Sigmoid colon (tissue), 7 donors: ENCODE results near the gene ADAMTSL2. TPM values are rescaled to one million over a fixed set of nuclear protein-coding genes. Genes with fewer than 3 reads are reported as not detected.

Experiments used
- DNase-seq: peaks from one replicate; pipeline ENCODE4 v3.0.0-alpha.2; 2019
- H3K27ac ChIP-seq, 4 donors: fragments of 200-600 bp; sonication (generic); one replicate each; pipeline ENCODE4 v1.5.1; 2016 to 2019; ENCODE audit warnings: mild to moderate bottlenecking in 1 of 4
- H3K27me3 ChIP-seq, 3 donors: fragments of 200-600 bp; sonication (generic); one replicate each; pipeline ENCODE4 v1.5.1; 2019; ENCODE audit warnings: mild to moderate bottlenecking in 1 of 3
- H3K36me3 ChIP-seq, 4 donors: fragments of 200-600 bp; sonication (generic); one replicate each; pipeline ENCODE4 v1.5.1; 2016 to 2019
- H3K4me1 ChIP-seq, 4 donors: fragments of 200-600 bp; sonication (generic); one replicate each; pipeline ENCODE4 v1.5.1; 2017 to 2019
- H3K4me3 ChIP-seq, 4 donors: fragments of 200-600 bp; sonication (generic); one replicate each; pipeline ENCODE4 v1.5.1; 2017 to 2019; ENCODE audit warnings: mild to moderate bottlenecking in 2 of 4, moderate library complexity in 1 of 4
- H3K9me3 ChIP-seq, 4 donors: fragments of 200-600 bp in 3 of 4; sonication (generic) in 3 of 4; one replicate each; pipeline versions ENCODE4 v1.5.1 to v1.6.1; 2013 to 2019
- CTCF ChIP-seq, 4 experiments: fragments of 450-650 bp in 3 of 4; fragments of 200-600 bp in 1 of 4; IDR thresholded peaks; one replicate each; pipeline ENCODE4 v1.5.1; 2016 to 2019; ENCODE audit warnings: antibody characterized with exemption in 4 of 4, mild to moderate bottlenecking in 3 of 4, moderate library complexity in 2 of 4
- EP300 ChIP-seq, 4 donors: sonication (generic); formaldehyde crosslinking; IDR thresholded peaks; one replicate each; pipeline ENCODE4 v1.6.1; 2017; ENCODE audit warnings: antibody characterized with exemption in 4 of 4
- POLR2A ChIP-seq, 2 donors: fragments of 450-650 bp; IDR thresholded peaks; one replicate each; pipeline ENCODE4 v1.6.1; 2016; ENCODE audit warnings: antibody characterized with exemption in 2 of 2, mild to moderate bottlenecking in 2 of 2, moderate library complexity in 2 of 2
- POLR2AphosphoS5 ChIP-seq, 4 donors: sonication (generic); formaldehyde crosslinking; IDR thresholded peaks; one replicate each; pipeline ENCODE4 v1.6.1; 2017; ENCODE audit warnings: antibody characterized with exemption in 4 of 4
- WGBS, 2 donors: extraction: QIAGEN DNeasy Blood & Tissue Kit; methylation state at CpG; one replicate each; pipeline ENCODE4 v1.1.7; 2013; 5-methylcytosine and 5-hydroxymethylcytosine counted together
- intact Hi-C: fragments of 100-400 bp; cut with DNase I; formaldehyde crosslinking; loops from one replicate; pipeline ENCODE4 v1.15.1; 2023
- polyA plus RNA-seq, 3 donors: library from polyadenylated mRNA; stranded (reverse); fragments of 200-250 nt; gene quantifications; one replicate each; pipeline ENCODE4 v1.2.3, GENCODE V29; 2013
- total RNA-seq, 4 donors: library from RNA; depleted of rRNA; stranded (reverse); fragments of >200 nt; gene quantifications; one replicate each; pipeline ENCODE4 v1.1.0, GENCODE V29; 2016
- donor health status: healthy with polysubstance abuse.
- donor health status: Bipolar disorder and iron deficiency.
- donor health status: healthy.

The ADAMTSL2 gene
- total and polyA plus RNA-seq, 7 donors, result 0.33 to 4.2 (median 0.81) TPM

- Histone ChIP-seq H3K9me3 (no peaks in the 10 kb centered on the region), H3K27ac (no peak overlapping the region), H3K4me1 (peaks cover 0 to 5% (median 2%) of the 10 kb centered on the region in 4 donors), H3K4me3 (no peak overlapping the region), H3K36me3 (no peaks in the 10 kb centered on the region), H3K27me3 (peaks cover 0 to 12% (median 7%) of the 10 kb centered on the region in 3 donors)
- DNase-seq, result no peak
- intact Hi-C loops, result no loop called here
- 75 to 86% methylated on average over 11 of the region's 11 CpGs for WGBS, 2 donors
- TF ChIP-seq POLR2AphosphoS5 (IDR thresholded peaks at IDR 0.05) (no peak), CTCF (IDR thresholded peaks at IDR 0.05) (no peak), POLR2A (IDR thresholded peaks at IDR 0.05) (no peak), EP300 (IDR thresholded peaks at IDR 0.05) (no peak)
These were observed 18.1 kb upstream of the ADAMTSL2 start for GRCh38 chr9:133516256-133516960.

- Histone ChIP-seq H3K9me3 (no peaks in the 10 kb centered on the region), H3K4me3 (no peak overlapping the region), H3K27ac (no peak overlapping the region), H3K36me3 (no peaks in the 10 kb centered on the region), H3K4me1 (peaks cover 0 to 5% (median 2%) of the 10 kb centered on the region in 4 donors), H3K27me3 (peaks cover 0 to 12% (median 7%) of the 10 kb centered on the region in 3 donors)
- 91 to 92% methylated on average over 9 of the region's 9 CpGs for WGBS, 2 donors
- no peak for TF ChIP-seq CTCF (IDR thresholded peaks at IDR 0.05)
- TF ChIP-seq POLR2A (IDR thresholded peaks at IDR 0.05), result no peak
- no peak for TF ChIP-seq EP300 (IDR thresholded peaks at IDR 0.05)
- TF ChIP-seq POLR2AphosphoS5 (IDR thresholded peaks at IDR 0.05), result no peak
- intact Hi-C loops, result no loop called here
- no peak for DNase-seq
These were observed 17.5 kb upstream of the ADAMTSL2 start for GRCh38 chr9:133516961-133517350.

GRCh38 chr9:133517711-133518110, 16.8 kb upstream of the ADAMTSL2 start:
- Histone ChIP-seq H3K36me3 (no peaks in the 10 kb centered on the region), H3K4me3 (no peak overlapping the region), H3K27ac (no peak overlapping the region), H3K9me3 (no peaks in the 10 kb centered on the region), H3K4me1 (peaks cover 0 to 5% (median 2%) of the 10 kb centered on the region in 4 donors), H3K27me3 (peaks cover 0 to 12% (median 7%) of the 10 kb centered on the region in 3 donors)
- 78 to 81% methylated on average over 8 of the region's 8 CpGs for WGBS, 2 donors
- TF ChIP-seq POLR2AphosphoS5 (IDR thresholded peaks at IDR 0.05) (no peak), POLR2A (IDR thresholded peaks at IDR 0.05) (no peak), CTCF (IDR thresholded peaks at IDR 0.05) (no peak)
- DNase-seq, result no peak
- intact Hi-C loops, result no loop called here

GRCh38 chr9:133518200-133518599, 16.3 kb upstream of the ADAMTSL2 start:
- peaks cover 0 to 12% (median 7%) of the 10 kb centered on the region in 3 donors for H3K27me3 ChIP-seq
- 74 to 85% methylated on average over 5 of the region's 5 CpGs for WGBS, 2 donors
- no peak overlapping the region for H3K27ac ChIP-seq
- intact Hi-C loops, result no loop called here
- no peak overlapping the region for H3K4me3 ChIP-seq
- H3K9me3 ChIP-seq, result no peaks in the 10 kb centered on the region
- no peaks in the 10 kb centered on the region for H3K36me3 ChIP-seq
- TF ChIP-seq POLR2AphosphoS5 (IDR thresholded peaks at IDR 0.05) (no peak), CTCF (IDR thresholded peaks at IDR 0.05) (no peak), EP300 (IDR thresholded peaks at IDR 0.05) (no peak), POLR2A (IDR thresholded peaks at IDR 0.05) (no peak)
- DNase-seq, result no peak
- peaks cover 0 to 5% (median 2%) of the 10 kb centered on the region in 4 donors for H3K4me1 ChIP-seq
